ENCODE data around the gene RPTOR.
A peak's percentile ranks its signal among the peaks of the same experiment; 100 is the strongest.

The RPTOR gene

GRCh38 chr17:80936723-80937122, 392.1 kb downstream of the RPTOR start:
- DNase-seq (ENCODE audit: low spot score): no peak

DNA sequence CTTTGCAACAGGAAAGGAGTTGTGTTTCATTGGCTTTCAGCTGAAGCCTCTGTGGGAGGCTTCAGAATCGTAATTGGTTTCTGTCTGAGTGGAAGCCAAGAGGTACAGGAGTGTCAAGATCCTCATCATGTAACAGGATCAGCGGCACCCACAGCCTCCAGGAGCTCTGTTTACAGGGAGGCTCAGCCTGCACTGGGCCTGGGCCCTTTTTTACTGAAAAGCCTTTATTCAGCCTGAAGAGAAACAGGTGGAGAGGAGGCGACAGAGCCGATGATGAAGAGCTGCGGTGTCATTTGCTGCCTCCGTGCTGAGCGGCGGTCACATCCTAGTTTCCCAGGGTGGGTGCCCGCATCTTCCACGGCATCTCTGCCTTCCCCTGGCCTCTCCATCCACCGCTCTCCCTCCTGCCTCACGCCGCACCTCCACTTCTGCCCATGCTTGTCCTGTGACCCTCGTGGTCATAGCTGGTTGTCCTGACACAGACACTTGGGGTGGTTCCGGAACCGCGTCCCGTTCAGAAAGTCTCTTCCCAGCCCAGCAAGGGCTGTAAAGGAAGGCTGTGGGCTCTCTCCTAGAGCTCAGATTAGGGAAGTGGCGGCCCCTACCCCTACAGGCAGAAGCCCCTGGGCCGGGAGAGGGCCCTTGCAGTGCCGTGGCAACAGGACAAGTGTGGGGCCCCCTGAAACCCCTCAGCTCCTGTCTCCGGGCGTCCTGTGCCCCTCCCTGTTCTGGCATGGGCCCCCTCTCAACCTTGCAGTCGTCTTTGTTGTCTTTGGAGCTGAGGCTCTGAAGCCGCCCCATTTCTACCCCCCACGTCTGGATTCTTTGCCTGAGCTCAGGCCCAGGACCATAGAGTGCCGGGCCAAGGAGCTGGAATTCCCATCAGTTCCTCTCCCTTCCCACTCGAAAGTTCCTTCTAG, 393.1 kb downstream of the RPTOR start:
- DNase-seq (ENCODE audit: low spot score): no peak

DNA sequence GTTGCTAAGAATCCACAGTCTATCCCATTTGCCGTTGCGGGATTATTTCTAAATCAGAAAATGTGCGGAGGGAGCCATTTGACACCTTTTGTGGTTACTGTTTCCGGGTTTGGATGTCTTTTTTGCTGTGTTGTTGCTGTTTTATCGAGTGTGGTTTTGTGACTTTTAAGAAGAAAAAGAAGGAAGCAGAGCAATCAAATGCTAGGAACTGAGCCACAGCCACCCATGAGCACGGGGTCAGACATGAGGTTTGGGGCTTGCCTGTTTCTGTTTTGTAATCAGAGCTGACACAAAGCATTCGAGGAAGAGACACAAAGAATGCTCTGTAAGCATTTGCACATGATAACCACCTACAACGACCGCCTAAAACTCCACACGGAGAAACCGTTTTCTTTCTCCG, 393.9 kb downstream of the RPTOR start:
- no peak for DNase-seq (ENCODE audit: low spot score)

- DNase-seq (ENCODE audit: low spot score): no peak
Measured at GRCh38 chr17:80939151-80940145, 394.8 kb downstream of the RPTOR start.

DNA sequence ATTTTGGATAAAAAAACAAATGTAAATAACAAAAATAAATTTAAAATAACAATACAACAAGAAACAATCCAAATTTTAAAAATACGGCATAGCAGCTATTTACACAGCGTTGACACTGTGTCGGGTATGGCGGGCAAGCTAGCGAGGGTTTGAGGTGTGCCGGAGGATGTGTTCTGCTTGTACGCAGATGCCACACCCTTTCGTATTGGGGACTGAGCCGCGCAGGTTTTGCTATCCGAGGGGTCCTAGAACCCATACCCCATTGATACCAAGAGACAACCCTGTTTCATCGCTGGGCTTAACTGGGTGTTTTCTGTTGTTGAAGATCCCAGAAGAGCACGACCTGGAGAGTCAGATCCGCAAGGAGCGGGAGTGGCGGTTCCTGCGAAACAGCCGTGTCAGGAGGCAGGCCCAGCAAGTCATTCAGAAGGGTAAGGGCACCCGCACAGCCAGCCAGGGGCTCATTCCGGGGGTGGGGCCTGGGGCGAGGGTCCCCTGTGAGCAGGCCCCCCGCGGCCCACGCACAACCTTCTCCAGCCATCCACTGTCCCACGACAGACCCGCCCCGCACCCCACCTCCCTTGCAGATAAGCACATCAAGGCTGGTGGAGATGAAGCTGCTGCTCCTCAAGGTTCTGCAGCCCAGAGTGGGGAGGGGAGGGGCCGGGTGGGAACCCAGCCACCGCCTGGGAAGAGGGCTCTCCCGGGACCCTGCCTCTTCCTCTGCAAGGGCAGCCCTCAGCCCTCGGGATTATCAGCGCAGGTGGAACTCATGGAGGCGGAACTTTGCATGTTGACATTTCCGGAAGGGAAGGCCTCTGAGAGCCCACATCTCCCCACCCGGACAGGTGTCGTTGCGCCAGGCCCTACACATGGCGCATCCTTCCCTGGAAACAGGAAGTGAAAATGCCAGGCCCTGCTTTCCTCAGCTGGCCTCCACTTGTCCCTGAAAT, 395.8 kb downstream of the RPTOR start:
- no peak for DNase-seq (ENCODE audit: low spot score)

DNA sequence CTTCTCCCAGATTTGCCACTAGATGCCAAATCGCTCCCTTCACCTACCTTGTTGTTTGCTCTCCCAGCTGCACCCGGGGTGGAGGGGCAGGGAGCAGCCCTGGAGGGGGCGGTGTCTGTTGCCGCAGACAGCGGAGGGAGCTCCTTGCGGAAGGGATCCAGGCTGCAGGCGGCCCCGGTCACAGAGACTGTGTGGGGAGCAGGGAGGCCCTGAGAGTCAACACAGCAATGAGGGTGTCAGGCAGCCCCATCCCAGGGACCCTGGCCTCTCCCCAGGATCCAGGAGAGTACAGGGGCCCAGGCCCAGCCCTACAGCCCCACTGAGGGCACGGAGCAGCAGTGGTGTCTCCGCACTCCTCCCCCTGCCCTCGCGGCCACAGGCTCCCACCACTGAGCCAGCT, 396.5 kb downstream of the RPTOR start:
- DNase-seq (ENCODE audit: low spot score): no peak

GRCh38 chr17:80941743-80942422, 397.2 kb downstream of the RPTOR start:
- DNase-seq (ENCODE audit: low spot score): peak; percentile 77

- DNase-seq (ENCODE audit: low spot score): peak; percentile 94
Measured at GRCh38 chr17:80942423-80943345, 398.0 kb downstream of the RPTOR start.

- DNase-seq (ENCODE audit: low spot score): no peak
Measured at GRCh38 chr17:80943346-80944145, 398.9 kb downstream of the RPTOR start.

DNA sequence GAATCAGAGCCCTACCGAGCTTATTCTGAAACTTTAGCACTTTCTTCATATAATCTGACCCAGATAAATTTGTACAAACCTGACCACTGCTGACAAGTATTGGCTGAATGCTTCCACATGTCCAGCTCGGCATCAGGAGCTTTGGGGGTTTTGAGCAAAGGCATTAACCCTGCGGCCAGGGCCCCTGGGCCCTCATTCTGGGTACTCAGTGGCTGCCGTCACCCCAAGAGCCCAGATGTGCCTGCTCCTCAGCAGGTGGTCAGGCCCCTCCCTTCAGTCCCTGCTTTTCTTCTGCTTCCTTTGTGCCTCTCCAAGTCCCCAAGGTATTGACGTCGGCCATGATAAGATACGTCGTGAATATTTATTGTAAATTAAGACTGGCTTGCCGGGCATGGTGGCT, 399.7 kb downstream of the RPTOR start:
- DNase-seq (ENCODE audit: low spot score): no peak

DNA sequence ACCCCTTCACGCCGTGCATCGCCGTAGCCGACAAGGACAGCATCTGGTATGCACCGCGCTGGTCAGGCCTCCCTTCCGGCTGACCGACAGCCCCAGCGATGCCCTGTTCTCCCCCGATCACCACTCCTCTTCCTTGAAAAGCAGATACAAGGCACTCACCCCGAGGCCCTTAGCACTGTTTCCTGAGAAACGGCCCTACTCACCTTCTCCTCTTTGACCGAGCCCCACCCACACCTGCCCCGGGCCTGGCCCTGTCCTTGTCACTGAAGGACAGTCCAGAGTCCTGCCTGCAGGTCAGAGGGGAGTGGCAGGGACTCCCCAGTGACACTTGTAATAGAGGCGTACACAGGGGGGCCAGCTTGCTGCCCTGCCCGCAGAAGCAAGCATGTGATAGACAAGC, 401.1 kb downstream of the RPTOR start:
- DNase-seq (ENCODE audit: low spot score): no peak

DNA sequence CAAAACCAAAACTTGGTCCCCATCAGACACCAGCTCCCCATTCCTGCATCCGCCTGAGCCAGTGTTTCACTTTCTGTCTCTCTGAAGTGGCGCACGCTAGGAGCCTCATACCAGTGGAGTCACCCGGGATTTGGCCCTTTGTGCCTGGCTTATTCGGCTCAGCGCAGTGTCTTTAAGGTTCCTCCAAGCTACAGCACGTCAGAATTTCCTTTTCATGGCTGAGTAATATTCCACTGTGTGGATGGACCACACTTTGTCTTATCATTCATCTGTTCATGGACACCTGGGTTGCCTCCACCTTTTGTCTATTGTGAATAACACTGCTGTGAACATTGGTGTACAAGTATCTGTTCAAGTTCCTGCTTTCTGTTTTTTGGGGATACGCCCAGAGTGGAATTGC, 401.8 kb downstream of the RPTOR start:
- no peak for DNase-seq (ENCODE audit: low spot score)

DNA sequence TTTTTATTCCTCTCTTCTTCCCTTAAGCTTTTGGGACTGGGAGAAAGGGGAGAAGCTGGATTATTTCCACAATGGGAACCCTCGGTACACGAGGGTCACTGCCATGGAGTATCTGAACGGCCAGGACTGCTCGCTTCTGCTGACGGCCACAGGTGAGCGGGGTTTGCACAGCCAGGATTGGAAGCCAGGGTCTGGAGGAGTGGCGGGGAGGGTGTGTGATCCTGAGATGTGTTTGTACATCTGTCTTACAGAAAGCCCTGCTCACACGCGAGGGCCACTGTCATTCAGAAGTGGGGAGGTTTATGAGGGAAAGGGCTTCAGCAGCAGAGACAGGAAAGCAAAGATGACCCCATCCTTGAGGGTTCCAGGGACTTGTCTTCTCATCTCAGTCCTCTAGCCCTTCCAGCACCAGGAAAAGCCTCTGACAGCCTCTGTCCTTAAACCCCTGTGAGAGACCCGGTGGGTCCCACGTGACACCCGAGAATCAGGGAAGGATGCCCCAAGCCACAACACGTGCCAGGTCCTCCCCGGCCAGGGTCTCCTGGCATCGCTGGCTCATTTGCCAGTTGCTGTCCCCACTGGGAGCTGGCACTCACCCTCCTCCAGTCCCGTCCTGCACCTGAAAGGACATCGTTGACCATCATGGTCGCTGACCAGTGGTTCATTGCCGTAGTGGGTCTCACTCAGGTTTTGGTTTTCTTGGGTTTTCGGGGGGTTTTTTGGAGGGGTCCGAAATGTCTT, 402.7 kb downstream of the RPTOR start:
- DNase-seq (ENCODE audit: low spot score): no peak

DNA sequence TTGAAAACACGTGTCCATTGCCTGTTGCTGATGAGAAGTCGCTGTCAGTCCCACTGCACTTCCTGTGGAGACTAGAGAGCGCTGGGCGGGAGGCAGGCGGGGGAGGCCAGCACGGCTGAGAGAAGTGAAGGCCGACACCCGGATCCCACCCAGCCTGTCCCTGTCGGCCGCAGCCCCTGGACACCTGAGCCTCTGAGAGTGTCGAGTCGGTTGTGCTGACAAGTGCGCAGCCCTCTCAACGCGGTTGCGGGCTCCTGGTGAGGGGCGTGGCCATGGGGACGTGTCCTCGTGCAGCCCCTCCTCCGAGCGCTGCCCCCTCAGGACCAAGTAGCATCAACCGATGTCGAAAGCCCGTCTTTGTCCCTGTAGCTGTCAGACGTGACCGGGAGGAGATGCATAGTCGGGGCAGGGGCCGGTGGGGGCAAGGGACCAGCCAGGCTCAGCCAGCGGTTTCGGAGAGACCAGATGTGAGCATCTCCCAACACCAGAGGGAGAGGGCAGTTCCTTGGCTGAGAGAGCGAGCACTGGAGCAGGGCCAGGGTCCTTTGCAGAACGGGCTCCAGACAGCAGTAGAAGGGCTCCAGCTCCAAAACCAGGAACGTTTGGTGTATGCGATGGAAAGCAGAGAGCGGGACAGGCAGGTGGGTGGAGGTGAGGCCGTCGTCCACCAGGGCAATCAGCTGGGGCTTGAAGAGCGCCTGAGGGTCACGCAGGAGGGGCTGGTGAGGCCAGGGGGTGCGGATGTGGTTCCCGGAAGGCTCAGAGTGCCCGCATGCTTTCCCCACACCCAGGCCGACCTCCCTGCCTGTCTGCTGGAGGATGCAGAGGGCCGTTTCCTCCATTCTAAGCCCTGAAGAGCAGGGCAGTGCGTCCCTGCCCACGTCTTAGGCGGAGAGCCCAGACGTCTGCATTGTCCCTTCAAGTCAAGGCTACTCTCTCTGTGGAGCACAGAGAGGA, 403.7 kb downstream of the RPTOR start:
- DNase-seq (ENCODE audit: low spot score): no peak

GRCh38 chr17:80948976-80949450, 404.4 kb downstream of the RPTOR start:
- no peak for DNase-seq (ENCODE audit: low spot score)

- DNase-seq (ENCODE audit: low spot score): no peak
Measured at GRCh38 chr17:80949451-80950421, 405.1 kb downstream of the RPTOR start.
